GM12892 (cell line): ENCODE measurements around the gene ZNF519. TPM values are rescaled to one million over a fixed set of nuclear protein-coding genes. Genes with fewer than 3 reads are reported as not detected.
"Not testable (repeated sequence)": the region's sequence is repeated elsewhere in the genome, so short reads cannot be mapped to it uniquely, and the experiment has no call there.

Experiments used
- DNase-seq: peaks from one replicate; pipeline ENCODE4 v3.0.0; 2011; ENCODE audit not compliant: insufficient read length
- FAIRE-seq: peaks from 2 replicates; lab custom pipeline; 2011; peaks lifted over from hg19 to GRCh38; lab: Jason Lieb, UNC
- POLR2A ChIP-seq: IDR thresholded peaks from 2 replicates; pipeline ENCODE4 v1.6.1; 2011; ENCODE audit warnings: low read depth, low read length, control low read depth
- POLR2AphosphoS5 ChIP-seq: IDR thresholded peaks from 2 replicates; pipeline ENCODE4 v1.6.1; 2011; ENCODE audit warnings: low read depth, low read length, control low read depth
- TAF1 ChIP-seq: IDR thresholded peaks from 2 replicates; pipeline ENCODE4 v1.6.1; 2011; ENCODE audit warnings: low read depth, mild to moderate bottlenecking, control low read depth, low read length, borderline replicate concordance
- polyA plus RNA-seq: library from polyadenylated mRNA; unstranded; fragments of >200 nt; gene quantifications from one replicate; pipeline ENCODE4 v1.2.1, GENCODE V29; 2012; ENCODE audit warnings: missing spikeins, inconsistent platforms; ENCODE audit not compliant: missing spikeins

The ZNF519 gene
- polyA plus RNA-seq, result 16.3 TPM

GRCh38 chr18:14132271-14132700 lies at the start of gene ZNF519:
ZNF519 (minus strand) TSS chr18:14132435; CDS start chr18:14132277, 158 bp downstream.
- 0 out of 2 replicates have a peak, but pooled peaks have one; percentile 31 for TF ChIP-seq TAF1
- TF ChIP-seq POLR2A, result peak; percentile 59; the same call in 1 of the 2 replicates
- TF ChIP-seq POLR2AphosphoS5, result peak; percentile 52; the same call in 1 of the 2 replicates
- peak; percentile 92 for FAIRE-seq
- DNase-seq, result peak; percentile 57

GRCh38 chr18:14179306-14179705 lies 47.1 kb upstream of the ZNF519 start:
- no peak for FAIRE-seq
- TF ChIP-seq TAF1 (no peak), POLR2AphosphoS5 (no peak), POLR2A (no peak)
- DNase-seq, result no peak

GRCh38 chr18:14178321-14179196 lies 46.3 kb upstream of the ZNF519 start:
- FAIRE-seq (peak; percentile 5), DNase-seq (peak; percentile 31)

- DNase-seq, result not testable (repeated sequence)
These were observed 45.5 kb upstream of the ZNF519 start for GRCh38 chr18:14177540-14178320.

GRCh38 chr18:14175404-14175803 lies 43.2 kb upstream of the ZNF519 start:
- not testable (repeated sequence) for DNase-seq, FAIRE-seq

More at GRCh38 chr18:14177540-14178320, 45.5 kb upstream of the ZNF519 start:
- not testable (repeated sequence) for FAIRE-seq

GRCh38 chr18:14174706-14175085 lies 42.5 kb upstream of the ZNF519 start:
- DNase-seq, result no peak
- no peak for TF ChIP-seq POLR2A
- no peak for TF ChIP-seq TAF1
- no peak for TF ChIP-seq POLR2AphosphoS5
- FAIRE-seq, result no peak

GRCh38 chr18:14174002-14174705 lies 41.9 kb upstream of the ZNF519 start:
- FAIRE-seq, DNase-seq: not testable (repeated sequence)

- DNase-seq, FAIRE-seq: not testable (repeated sequence)
These were observed 41.1 kb upstream of the ZNF519 start for GRCh38 chr18:14173116-14173951.

GRCh38 chr18:14172142-14173115 lies 40.2 kb upstream of the ZNF519 start:
- not testable (repeated sequence) for FAIRE-seq

GRCh38 chr18:14171301-14172141 lies 39.3 kb upstream of the ZNF519 start:
- DNase-seq, FAIRE-seq: not testable (repeated sequence)

More at GRCh38 chr18:14172142-14173115, 40.2 kb upstream of the ZNF519 start:
- DNase-seq, result not testable (repeated sequence)

GRCh38 chr18:14170367-14171036 lies 38.3 kb upstream of the ZNF519 start:
- not testable (repeated sequence) for FAIRE-seq

GRCh38 chr18:14162915-14163314 lies 30.7 kb upstream of the ZNF519 start:
- not testable (repeated sequence) for FAIRE-seq, DNase-seq

More at GRCh38 chr18:14170367-14171036, 38.3 kb upstream of the ZNF519 start:
- not testable (repeated sequence) for DNase-seq

GRCh38 chr18:14151564-14152113 lies 19.4 kb upstream of the ZNF519 start:
- not testable (repeated sequence) for DNase-seq

GRCh38 chr18:14150766-14151165 lies 18.5 kb upstream of the ZNF519 start:
- FAIRE-seq, DNase-seq: not testable (repeated sequence)

More at GRCh38 chr18:14151564-14152113, 19.4 kb upstream of the ZNF519 start:
- not testable (repeated sequence) for FAIRE-seq
